ENCODE results near the gene ERVH48-1. TPM values are rescaled to one million over a fixed set of nuclear protein-coding genes. Genes with fewer than 3 reads are reported as not detected.

ERVH48-1 gene
- total and polyA plus RNA-seq, 2 experiments from 2014 or later, result 5.4 to 14.8 TPM

GRCh38 chr21:42905195-42905594, 20.2 kb downstream of the ERVH48-1 start:
- TF ChIP-seq EZH2phosphoT487 (IDR thresholded peaks at IDR 0.05; ENCODE audit: low read depth, severe bottlenecking, unreplicated experiment) (no peak), CTCF (IDR thresholded peaks at IDR 0.05; ENCODE audit: poor library complexity) (no peak), EZH2 (IDR thresholded peaks at IDR 0.05; ENCODE audit: borderline replicate concordance) (no peak)
- Histone ChIP-seq H3K36me3 (replicated peaks; ENCODE audit: insufficient read depth, low read depth) (no peaks in the 10 kb centered on the region), H3K4me2 (no peak overlapping the region), H3K79me2 (peaks cover 10% of the 10 kb centered on the region), H2AFZ (no peak overlapping the region), H4K20me1 (ENCODE audit: insufficient read depth, poor library complexity, severe bottlenecking) (no peaks in the 10 kb centered on the region), H3K9me3 (ENCODE audit: low read depth) (no peaks in the 10 kb centered on the region), H3K4me3 (no peak overlapping the region), H3K9me2 (replicated peaks; ENCODE audit: insufficient read depth) (no peaks in the 10 kb centered on the region), H3K27me3 (no peaks in the 10 kb centered on the region), H3K27ac (no peak overlapping the region), H3K4me1 (ENCODE audit: insufficient read depth) (no peaks in the 10 kb centered on the region)
- WGBS (ENCODE audit: low lambda C conversion rate, missing lambda C conversion rate), result 92% methylated on average over 8 of the region's 8 CpGs
- no peak for DNase-seq (ENCODE audit: low spot score)

GRCh38 chr21:42903817-42904216, 21.6 kb downstream of the ERVH48-1 start:
- Histone ChIP-seq H3K27ac (no peak overlapping the region), H3K27me3 (no peaks in the 10 kb centered on the region), H3K9me2 (replicated peaks; ENCODE audit: insufficient read depth) (no peaks in the 10 kb centered on the region), H3K4me2 (no peak overlapping the region), H3K4me3 (no peak overlapping the region), H3K79me2 (peaks cover 12% of the 10 kb centered on the region), H3K4me1 (ENCODE audit: insufficient read depth) (no peaks in the 10 kb centered on the region), H4K20me1 (ENCODE audit: insufficient read depth, poor library complexity, severe bottlenecking) (no peaks in the 10 kb centered on the region), H3K9me3 (ENCODE audit: low read depth) (no peaks in the 10 kb centered on the region), H3K36me3 (replicated peaks; ENCODE audit: insufficient read depth, low read depth) (no peaks in the 10 kb centered on the region), H2AFZ (no peak overlapping the region)
- DNase-seq (ENCODE audit: low spot score), result no peak
- 98% methylated on average over 11 of the region's 11 CpGs for WGBS (ENCODE audit: low lambda C conversion rate, missing lambda C conversion rate)
- TF ChIP-seq EZH2 (IDR thresholded peaks at IDR 0.05; ENCODE audit: borderline replicate concordance), result no peak
- no peak for TF ChIP-seq CTCF (IDR thresholded peaks at IDR 0.05; ENCODE audit: poor library complexity)

- H3K9me3 ChIP-seq (ENCODE audit: low read depth), result no peaks in the 10 kb centered on the region
- no peak overlapping the region for H2AFZ ChIP-seq
- no peaks in the 10 kb centered on the region for H3K4me1 ChIP-seq (ENCODE audit: insufficient read depth)
- no peak overlapping the region for H3K4me3 ChIP-seq
- TF ChIP-seq EZH2 (IDR thresholded peaks at IDR 0.05; ENCODE audit: borderline replicate concordance), result no peak
- TF ChIP-seq EZH2phosphoT487 (IDR thresholded peaks at IDR 0.05; ENCODE audit: low read depth, severe bottlenecking, unreplicated experiment), result no peak
- TF ChIP-seq CTCF (IDR thresholded peaks at IDR 0.05; ENCODE audit: poor library complexity), result no peak
- H3K36me3 ChIP-seq (replicated peaks; ENCODE audit: insufficient read depth, low read depth), result no peaks in the 10 kb centered on the region
- H4K20me1 ChIP-seq (ENCODE audit: insufficient read depth, poor library complexity, severe bottlenecking), result peaks cover under 1% of the 10 kb centered on the region
- no peak overlapping the region for H3K27ac ChIP-seq
- no peaks in the 10 kb centered on the region for H3K27me3 ChIP-seq
- no peaks in the 10 kb centered on the region for H3K9me2 ChIP-seq (replicated peaks; ENCODE audit: insufficient read depth)
- WGBS (ENCODE audit: low lambda C conversion rate, missing lambda C conversion rate), result 90% methylated on average over 4 of the region's 4 CpGs
- no peak overlapping the region for H3K4me2 ChIP-seq
- peaks cover 37% of the 10 kb centered on the region for H3K79me2 ChIP-seq
- DNase-seq (ENCODE audit: low spot score), result no peak
Measured at GRCh38 chr21:42900446-42900845, 25.0 kb downstream of the ERVH48-1 start.

All from hepatocyte (in vitro differentiated cells).